Measurements from ENCODE around the gene ZNF19. TPM values are rescaled to one million over a fixed set of nuclear protein-coding genes. Genes with fewer than 3 reads are reported as not detected.

ZNF19 gene
- total RNA-seq, 1 experiment from 2014 or later: 5.4 TPM

DNA sequence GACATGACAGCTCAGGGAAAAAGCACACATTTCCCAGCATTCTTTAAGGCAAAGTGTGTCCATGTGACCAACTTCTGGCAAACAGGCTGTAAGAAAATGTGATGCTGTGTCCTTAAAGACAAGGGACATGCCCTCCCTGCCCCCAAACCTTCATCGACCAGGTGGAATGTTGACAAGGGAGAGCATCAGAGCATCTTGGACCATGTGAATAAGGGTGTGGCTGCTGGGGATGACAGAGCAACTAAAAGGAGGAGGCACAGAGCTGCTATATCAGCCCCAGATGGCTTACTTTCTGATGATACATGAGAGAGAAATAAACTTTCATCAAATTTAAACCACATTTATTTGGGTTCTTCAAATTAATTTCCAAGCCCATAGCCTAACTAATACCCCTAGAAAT is 24.9 kb downstream of the ZNF19 start:
- ChIA-PET RAD21 (ENCODE audit: low non-redundant PET in 1 of 2, low total read pairs in 2 of 2, uncharacterized antibody in 2 of 2, unreplicated experiment in 2 of 2) (no interaction called here), CTCF (interaction anchor here (0.8 to 1.5 kb wide), 3 partner anchors 10 to 35 kb away, joined by 3 to 4 read pairs (median 3); no protein-coding TSS in a partner anchor), POLR2A (no interaction called here)
- Histone ChIP-seq H3K36me3 (ENCODE audit: control insufficient read depth in 1 of 2, insufficient read depth in 2 of 2, low read length in 2 of 2) (no peaks in the 10 kb centered on the region), H3K9ac (ENCODE audit: low read length) (no peak overlapping the region), H3K9me2 (ENCODE audit: insufficient read depth) (no peaks in the 10 kb centered on the region), H3K4me1 (ENCODE audit: control insufficient read depth in 1 of 2, insufficient read depth in 2 of 2, low read length in 2 of 2) (peaks cover 3 to 15% of the 10 kb centered on the region in 2 experiments; a peak in 3 of 4 replicates), H3K4me3 (replicated peaks in 1 of 2; ENCODE audit: low read depth in 1 of 2, low read length in 2 of 2) (no peak overlapping the region), H3K27ac (ENCODE audit: low read depth, low read length) (no peak overlapping the region), H2AFZ (ENCODE audit: low read depth, low read length, poor library complexity, severe bottlenecking) (no peak overlapping the region), H3K27me3 (ENCODE audit: insufficient read depth, low read length) (no peaks in the 10 kb centered on the region), H3K79me2 (ENCODE audit: insufficient read depth, low read length) (peaks cover 26% of the 10 kb centered on the region), H3K9me3 (ENCODE audit: control insufficient read depth in 1 of 2, insufficient read depth in 1 of 2, low read depth in 1 of 2, low read length in 2 of 2) (no peaks in the 10 kb centered on the region), H4K20me1 (ENCODE audit: insufficient read depth) (0 out of 2 replicates have a peak, but pooled peaks cover 6% of the 10 kb centered on the region), H3K4me2 (ENCODE audit: low read length) (no peak overlapping the region)
- ATAC-seq (no peak), DNase-seq (ENCODE audit: low read depth, low spot score) (no peak)
- BruUV-seq (replicated peaks): no TSS peak
- no peak for TF ChIP-seq SP1 (IDR thresholded peaks at IDR 0.05; ENCODE audit: low read depth)
- TF ChIP-seq, protein P1, sequence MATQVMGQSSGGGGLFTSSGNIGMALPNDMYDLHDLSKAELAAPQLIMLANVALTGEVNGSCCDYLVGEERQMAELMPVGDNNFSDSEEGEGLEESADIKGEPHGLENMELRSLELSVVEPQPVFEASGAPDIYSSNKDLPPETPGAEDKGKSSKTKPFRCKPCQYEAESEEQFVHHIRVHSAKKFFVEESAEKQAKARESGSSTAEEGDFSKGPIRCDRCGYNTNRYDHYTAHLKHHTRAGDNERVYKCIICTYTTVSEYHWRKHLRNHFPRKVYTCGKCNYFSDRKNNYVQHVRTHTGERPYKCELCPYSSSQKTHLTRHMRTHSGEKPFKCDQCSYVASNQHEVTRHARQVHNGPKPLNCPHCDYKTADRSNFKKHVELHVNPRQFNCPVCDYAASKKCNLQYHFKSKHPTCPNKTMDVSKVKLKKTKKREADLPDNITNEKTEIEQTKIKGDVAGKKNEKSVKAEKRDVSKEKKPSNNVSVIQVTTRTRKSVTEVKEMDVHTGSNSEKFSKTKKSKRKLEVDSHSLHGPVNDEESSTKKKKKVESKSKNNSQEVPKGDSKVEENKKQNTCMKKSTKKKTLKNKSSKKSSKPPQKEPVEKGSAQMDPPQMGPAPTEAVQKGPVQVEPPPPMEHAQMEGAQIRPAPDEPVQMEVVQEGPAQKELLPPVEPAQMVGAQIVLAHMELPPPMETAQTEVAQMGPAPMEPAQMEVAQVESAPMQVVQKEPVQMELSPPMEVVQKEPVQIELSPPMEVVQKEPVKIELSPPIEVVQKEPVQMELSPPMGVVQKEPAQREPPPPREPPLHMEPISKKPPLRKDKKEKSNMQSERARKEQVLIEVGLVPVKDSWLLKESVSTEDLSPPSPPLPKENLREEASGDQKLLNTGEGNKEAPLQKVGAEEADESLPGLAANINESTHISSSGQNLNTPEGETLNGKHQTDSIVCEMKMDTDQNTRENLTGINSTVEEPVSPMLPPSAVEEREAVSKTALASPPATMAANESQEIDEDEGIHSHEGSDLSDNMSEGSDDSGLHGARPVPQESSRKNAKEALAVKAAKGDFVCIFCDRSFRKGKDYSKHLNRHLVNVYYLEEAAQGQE (IDR thresholded peaks at IDR 0.05; ENCODE audit: low read depth): no peak
- TF ChIP-seq JUND (IDR thresholded peaks at IDR 0.05): no peak
- TF ChIP-seq, protein P2, sequence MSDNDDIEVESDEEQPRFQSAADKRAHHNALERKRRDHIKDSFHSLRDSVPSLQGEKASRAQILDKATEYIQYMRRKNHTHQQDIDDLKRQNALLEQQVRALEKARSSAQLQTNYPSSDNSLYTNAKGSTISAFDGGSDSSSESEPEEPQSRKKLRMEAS (IDR thresholded peaks at IDR 0.05): no peak
- TF ChIP-seq, protein P3, sequence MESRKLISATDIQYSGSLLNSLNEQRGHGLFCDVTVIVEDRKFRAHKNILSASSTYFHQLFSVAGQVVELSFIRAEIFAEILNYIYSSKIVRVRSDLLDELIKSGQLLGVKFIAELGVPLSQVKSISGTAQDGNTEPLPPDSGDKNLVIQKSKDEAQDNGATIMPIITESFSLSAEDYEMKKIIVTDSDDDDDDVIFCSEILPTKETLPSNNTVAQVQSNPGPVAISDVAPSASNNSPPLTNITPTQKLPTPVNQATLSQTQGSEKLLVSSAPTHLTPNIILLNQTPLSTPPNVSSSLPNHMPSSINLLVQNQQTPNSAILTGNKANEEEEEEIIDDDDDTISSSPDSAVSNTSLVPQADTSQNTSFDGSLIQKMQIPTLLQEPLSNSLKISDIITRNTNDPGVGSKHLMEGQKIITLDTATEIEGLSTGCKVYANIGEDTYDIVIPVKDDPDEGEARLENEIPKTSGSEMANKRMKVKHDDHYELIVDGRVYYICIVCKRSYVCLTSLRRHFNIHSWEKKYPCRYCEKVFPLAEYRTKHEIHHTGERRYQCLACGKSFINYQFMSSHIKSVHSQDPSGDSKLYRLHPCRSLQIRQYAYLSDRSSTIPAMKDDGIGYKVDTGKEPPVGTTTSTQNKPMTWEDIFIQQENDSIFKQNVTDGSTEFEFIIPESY (IDR thresholded peaks at IDR 0.05; ENCODE audit: extremely low read depth, insufficient replicate concordance, low read length): no peak
- no peak for TF ChIP-seq ZFX (IDR thresholded peaks at IDR 0.05)
- TF ChIP-seq SRF (IDR thresholded peaks at IDR 0.05; ENCODE audit: low read depth): no peak
- TF ChIP-seq ATF3 (IDR thresholded peaks at IDR 0.05): no peak
- no peak for TF ChIP-seq YY1 (IDR thresholded peaks at IDR 0.05; ENCODE audit: extremely low read depth, insufficient replicate concordance, low read depth, low read length)
- TF ChIP-seq ELF1 (IDR thresholded peaks at IDR 0.05; ENCODE audit: borderline replicate concordance, low read depth): no peak
- TF ChIP-seq SIN3A (IDR thresholded peaks at IDR 0.05; ENCODE audit: low read depth): no peak
- no peak for TF ChIP-seq EZH2phosphoT487 (IDR thresholded peaks at IDR 0.05; ENCODE audit: borderline replicate concordance)
- TF ChIP-seq, protein P4, sequence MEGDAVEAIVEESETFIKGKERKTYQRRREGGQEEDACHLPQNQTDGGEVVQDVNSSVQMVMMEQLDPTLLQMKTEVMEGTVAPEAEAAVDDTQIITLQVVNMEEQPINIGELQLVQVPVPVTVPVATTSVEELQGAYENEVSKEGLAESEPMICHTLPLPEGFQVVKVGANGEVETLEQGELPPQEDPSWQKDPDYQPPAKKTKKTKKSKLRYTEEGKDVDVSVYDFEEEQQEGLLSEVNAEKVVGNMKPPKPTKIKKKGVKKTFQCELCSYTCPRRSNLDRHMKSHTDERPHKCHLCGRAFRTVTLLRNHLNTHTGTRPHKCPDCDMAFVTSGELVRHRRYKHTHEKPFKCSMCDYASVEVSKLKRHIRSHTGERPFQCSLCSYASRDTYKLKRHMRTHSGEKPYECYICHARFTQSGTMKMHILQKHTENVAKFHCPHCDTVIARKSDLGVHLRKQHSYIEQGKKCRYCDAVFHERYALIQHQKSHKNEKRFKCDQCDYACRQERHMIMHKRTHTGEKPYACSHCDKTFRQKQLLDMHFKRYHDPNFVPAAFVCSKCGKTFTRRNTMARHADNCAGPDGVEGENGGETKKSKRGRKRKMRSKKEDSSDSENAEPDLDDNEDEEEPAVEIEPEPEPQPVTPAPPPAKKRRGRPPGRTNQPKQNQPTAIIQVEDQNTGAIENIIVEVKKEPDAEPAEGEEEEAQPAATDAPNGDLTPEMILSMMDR (IDR thresholded peaks at IDR 0.05 in 2 of 3, conservative IDR thresholded peaks at IDR 0.05 in 1 of 3; ENCODE audit: borderline replicate concordance in 1 of 3, insufficient read depth in 1 of 3, low read depth in 2 of 3, low read length in 2 of 3): no peak
- TF ChIP-seq FOSL1 (IDR thresholded peaks at IDR 0.05; ENCODE audit: low read depth): no peak
- no peak for TF ChIP-seq CBX3 (IDR thresholded peaks at IDR 0.05; ENCODE audit: low read depth)
- intact Hi-C loops (cut with micrococcal nuclease): no loop called here
